ENCODE results near the gene HRC. TPM values are rescaled to one million over a fixed set of nuclear protein-coding genes. Genes with fewer than 3 reads are reported as not detected.

Gene HRC
- total and polyA plus RNA-seq, 2 of the 8 experiments (the other 6 are each of a cell fraction or from before 2014, with no cell fraction given): 2.3 to 2.6 TPM

- no peaks in the 10 kb centered on the region for H3K27me3 ChIP-seq (replicated peaks in 1 of 4; ENCODE audit: control insufficient read depth in 3 of 4, extremely low read depth in 1 of 4, insufficient read depth in 3 of 4, low read length in 3 of 4)
These were observed 7.0 kb downstream of the HRC start for GRCh38 chr19:49148044-49148682.

More at GRCh38 chr19:49148044-49148682, 7.0 kb downstream of the HRC start:
- no peak overlapping the region for H2AFZ ChIP-seq (ENCODE audit: low read length)
- H2BK15ac ChIP-seq (ENCODE audit: low read length): no peak overlapping the region; the same call in 1 of the 2 replicates
- peaks cover 0 to 2% of the 10 kb centered on the region in 2 experiments for H4K20me1 ChIP-seq (replicated peaks in 1 of 2; ENCODE audit: control insufficient read depth in 1 of 2, insufficient read depth in 2 of 2, low read length in 2 of 2)
- peak overlapping the region; percentile 70 for H3K56ac ChIP-seq (replicated peaks; ENCODE audit: insufficient read length, low read depth, low read length)
- ChIA-PET POLR2A (ENCODE audit: partially characterized antibody) (interaction anchor here (0.6 to 5.6 kb wide), 20 partner anchors 9 to 276 kb away, joined by 3 to 47 read pairs (median 6); partner anchors contain the start of genes LIN7B, PPFIA3, PPP1R15A and TRPM4), CTCF (ENCODE audit: partially characterized antibody) (interaction anchor here (0.5 to 5.0 kb wide), 15 partner anchors 9 to 448 kb away, joined by 3 to 38 read pairs (median 6); partner anchors contain the start of genes KCNA7, LIN7B and PPFIA3)
- no peaks in the 10 kb centered on the region for H3K79me2 ChIP-seq (ENCODE audit: control insufficient read depth in 1 of 2, insufficient read depth in 2 of 2, low read length in 2 of 2)
- H3K23me2 ChIP-seq (ENCODE audit: low read depth, low read length): peaks cover 27% of the 10 kb centered on the region
- 0 out of 2 replicates have a peak, but pooled peaks cover 2% of the 10 kb centered on the region for H3K79me1 ChIP-seq (ENCODE audit: low read depth, low read length)
- H4K91ac ChIP-seq (replicated peaks; ENCODE audit: insufficient read length, low read length): peak overlapping the region; percentile 83
- peak overlapping the region; percentile 57 to 97 (median 90) for H3K4me3 ChIP-seq (ENCODE audit: extremely low read depth in 1 of 4, insufficient read depth in 2 of 4, low read depth in 3 of 4, low read length in 4 of 4)
- H2BK120ac ChIP-seq (replicated peaks; ENCODE audit: low read depth, low read length): peak overlapping the region; percentile 82
- peak overlapping the region; percentile 73; the same call in 1 of the 2 replicates for H3K18ac ChIP-seq (ENCODE audit: extremely low read depth, low read length)
- peak overlapping the region in 1 of 4 experiments; percentile 12; a peak in 1 of 7 replicates for H3K9ac ChIP-seq (replicated peaks in 1 of 4; ENCODE audit: extremely low read depth in 1 of 4, low read depth in 3 of 4, low read length in 3 of 4)
- no peaks in the 10 kb centered on the region for H3K9me3 ChIP-seq (ENCODE audit: insufficient read depth in 2 of 2, low read depth in 1 of 2, low read length in 1 of 2)
- peak overlapping the region; percentile 8 for H3K4ac ChIP-seq (replicated peaks; ENCODE audit: insufficient read length, low read depth, low read length)
- H3K14ac ChIP-seq (ENCODE audit: insufficient read length): no peak overlapping the region
- peak overlapping the region; percentile 87; the same call in 1 of the 2 replicates for H2BK20ac ChIP-seq (ENCODE audit: low read length)
- DNase-seq (ENCODE audit: low read depth in 1 of 2, low spot score in 2 of 2) (no peak), FAIRE-seq (no peak)
- H3K36me3 ChIP-seq (ENCODE audit: control insufficient read depth in 2 of 4, insufficient read depth in 4 of 4, low read length in 3 of 4): no peaks in the 10 kb centered on the region
- TF ChIP-seq TCF12 (IDR thresholded peaks at IDR 0.05; ENCODE audit: low read depth, low read length) (no peak), TAF7 (optimal IDR thresholded peaks at IDR 0.05; ENCODE audit: borderline replicate concordance, low read depth, low read length) (peak; percentile 74)
- H2BK12ac ChIP-seq (ENCODE audit: low read depth, low read length): no peak overlapping the region
- peak overlapping the region; percentile 17 for H4K5ac ChIP-seq (ENCODE audit: insufficient read length, low read depth, low read length)
- peak overlapping the region; percentile 66; the same call in 1 of the 2 replicates for H2AK5ac ChIP-seq (ENCODE audit: low read depth, low read length)
- 82% methylated on average over 11 of the region's 11 CpGs; no CpG with 5 or more reads in 1 of the 2 experiments for WGBS, 2 experiments (ENCODE audit: extremely low coverage in 1 of 2, insufficient coverage in 1 of 2, insufficient read length in 1 of 2, insufficient replicate concordance in 2 of 2, low coverage in 1 of 2, low lambda C conversion rate in 2 of 2, missing lambda C conversion rate in 1 of 2)
- H3K27ac ChIP-seq (ENCODE audit: low read depth, low read length): no peak overlapping the region
- peaks cover 0 to 22% (median 9%) of the 10 kb centered on the region in 4 experiments; a peak in 6 of 7 replicates for H3K4me1 ChIP-seq (replicated peaks in 1 of 4; ENCODE audit: control insufficient read depth in 3 of 4, insufficient read depth in 4 of 4, low read length in 3 of 4)
- no peak overlapping the region; the same call in 1 of the 2 replicates for H4K8ac ChIP-seq (ENCODE audit: extremely low read depth, insufficient read depth, low read length)
- no peak overlapping the region for H3K23ac ChIP-seq (ENCODE audit: insufficient read length)
- H2BK5ac ChIP-seq (ENCODE audit: low read depth, low read length): peak overlapping the region; percentile 85; the same call in 1 of the 2 replicates
- peak overlapping the region; percentile 85 to 95 for H3K4me2 ChIP-seq (ENCODE audit: insufficient read depth in 1 of 2, low read depth in 2 of 2, low read length in 2 of 2)

All from H1 (cell line).